ENCODE data around the gene NOP14.

- no peak for TF ChIP-seq GFI1B (tag by site-specific recombination; IDR thresholded peaks at IDR 0.05)
- no peak for TF ChIP-seq CTCF (tag by site-specific recombination; IDR thresholded peaks at IDR 0.05)
- no peak for TF ChIP-seq ZBTB11 (tag by site-specific recombination; conservative IDR thresholded peaks at IDR 0.05; ENCODE audit: low read depth)
- TF ChIP-seq ZNF621 (tag by site-specific recombination; IDR thresholded peaks at IDR 0.05) = no peak
- no peak for TF ChIP-seq ZNF175 (tag by site-specific recombination; IDR thresholded peaks at IDR 0.05)
- TF ChIP-seq ZBTB17 (tag by site-specific recombination; IDR thresholded peaks at IDR 0.05) = no peak
- TF ChIP-seq ZSCAN30 (tag by site-specific recombination; IDR thresholded peaks at IDR 0.05) = no peak
- TF ChIP-seq REST (tag by site-specific recombination; IDR thresholded peaks at IDR 0.05) = no peak
- TF ChIP-seq EGR2 (tag by site-specific recombination; IDR thresholded peaks at IDR 0.05; ENCODE audit: low read depth) = no peak
- TF ChIP-seq ZNF174 (tag by site-specific recombination; IDR thresholded peaks at IDR 0.05) = no peak
- no peak for TF ChIP-seq ZNF544 (tag by site-specific recombination; IDR thresholded peaks at IDR 0.05)
- no peak for TF ChIP-seq BCL11A (tag by site-specific recombination; IDR thresholded peaks at IDR 0.05; ENCODE audit: low read depth)
- TF ChIP-seq ZNF843 (tag by site-specific recombination; IDR thresholded peaks at IDR 0.05) = no peak
- TF ChIP-seq ZNF24 (tag by site-specific recombination; IDR thresholded peaks at IDR 0.05) = no peak
These were observed 13.5 kb downstream of the NOP14 start for GRCh38 chr4:2949782-2950125.

All from HEK293 (cell line).